IPS-NIHi7 (cell line): ENCODE measurements around the gene LRP5.
"Not testable (repeated sequence)": the region's sequence is repeated elsewhere in the genome, so short reads cannot be mapped to it uniquely, and the experiment has no call there.

Source experiments
- DNase-seq: peaks from one replicate; pipeline ENCODE4 v3.0.0; 2012; ENCODE audit warnings: mixed read lengths; ENCODE audit errors: extremely low spot score

The LRP5 gene

DNA sequence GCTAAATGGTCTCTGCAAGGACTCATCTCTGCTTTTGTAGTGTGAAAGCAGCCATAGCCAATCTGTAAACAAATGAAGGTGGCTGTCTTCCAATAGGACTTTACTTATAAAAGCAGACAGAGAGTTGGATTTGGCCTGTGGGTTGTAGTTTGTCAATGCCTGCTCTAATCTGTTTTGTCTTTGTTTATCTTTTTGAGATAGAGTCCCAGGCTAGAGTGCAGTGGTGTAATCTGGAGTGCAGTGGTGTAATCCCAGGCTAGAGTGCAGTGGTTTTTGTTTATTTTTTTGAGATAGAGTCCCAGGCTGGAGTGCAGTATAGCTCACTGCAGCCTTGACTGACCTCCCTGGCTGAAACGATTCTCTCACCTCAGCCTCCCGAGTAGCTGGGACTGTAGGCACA is 156.7 kb downstream of the LRP5 start:
- no peak for DNase-seq

DNA sequence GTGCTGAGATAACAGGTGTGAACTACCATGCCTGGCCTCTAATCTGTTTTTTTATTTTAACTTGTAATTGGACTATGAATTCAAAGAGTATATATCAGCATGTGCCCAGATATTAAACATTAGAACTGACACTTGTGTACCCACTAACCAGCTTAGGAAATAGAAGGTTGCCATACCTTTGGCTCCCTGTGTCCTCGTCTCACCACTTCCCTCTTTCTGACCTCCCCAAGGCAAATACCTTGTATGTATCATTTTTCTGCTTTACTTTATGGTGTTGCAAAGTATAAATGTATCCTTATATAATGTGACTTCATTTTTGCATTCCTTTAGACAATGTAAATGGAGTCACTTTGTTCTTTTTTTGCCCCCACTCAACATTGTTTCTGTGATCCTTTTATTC is 157.3 kb downstream of the LRP5 start:
- DNase-seq = no peak

DNA sequence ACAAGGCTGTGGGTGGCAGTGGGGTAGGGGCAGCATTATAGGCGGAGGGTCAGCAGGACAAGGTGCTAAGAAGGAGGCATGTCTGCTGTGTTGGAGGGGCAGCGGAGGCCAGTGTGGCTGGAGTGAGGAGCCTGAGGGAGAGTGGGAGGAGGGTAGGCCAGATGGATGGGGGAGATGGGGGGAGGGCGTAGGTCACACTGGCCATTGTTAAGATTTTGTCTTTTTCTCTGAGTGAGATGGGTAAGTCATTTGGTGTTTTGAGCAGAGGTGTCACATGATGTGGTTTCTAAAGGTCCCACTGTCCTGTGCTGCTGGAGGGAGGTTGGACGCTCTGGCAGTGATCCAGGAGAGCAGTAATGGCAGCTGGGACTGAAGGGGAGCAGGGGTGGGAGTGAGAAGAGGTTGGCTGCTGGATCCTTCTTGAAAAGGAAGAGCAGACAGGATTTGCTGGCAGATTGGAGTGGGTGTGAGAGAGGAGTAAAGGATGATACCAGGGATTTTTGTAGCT is 158.0 kb downstream of the LRP5 start:
- no peak for DNase-seq

DNA sequence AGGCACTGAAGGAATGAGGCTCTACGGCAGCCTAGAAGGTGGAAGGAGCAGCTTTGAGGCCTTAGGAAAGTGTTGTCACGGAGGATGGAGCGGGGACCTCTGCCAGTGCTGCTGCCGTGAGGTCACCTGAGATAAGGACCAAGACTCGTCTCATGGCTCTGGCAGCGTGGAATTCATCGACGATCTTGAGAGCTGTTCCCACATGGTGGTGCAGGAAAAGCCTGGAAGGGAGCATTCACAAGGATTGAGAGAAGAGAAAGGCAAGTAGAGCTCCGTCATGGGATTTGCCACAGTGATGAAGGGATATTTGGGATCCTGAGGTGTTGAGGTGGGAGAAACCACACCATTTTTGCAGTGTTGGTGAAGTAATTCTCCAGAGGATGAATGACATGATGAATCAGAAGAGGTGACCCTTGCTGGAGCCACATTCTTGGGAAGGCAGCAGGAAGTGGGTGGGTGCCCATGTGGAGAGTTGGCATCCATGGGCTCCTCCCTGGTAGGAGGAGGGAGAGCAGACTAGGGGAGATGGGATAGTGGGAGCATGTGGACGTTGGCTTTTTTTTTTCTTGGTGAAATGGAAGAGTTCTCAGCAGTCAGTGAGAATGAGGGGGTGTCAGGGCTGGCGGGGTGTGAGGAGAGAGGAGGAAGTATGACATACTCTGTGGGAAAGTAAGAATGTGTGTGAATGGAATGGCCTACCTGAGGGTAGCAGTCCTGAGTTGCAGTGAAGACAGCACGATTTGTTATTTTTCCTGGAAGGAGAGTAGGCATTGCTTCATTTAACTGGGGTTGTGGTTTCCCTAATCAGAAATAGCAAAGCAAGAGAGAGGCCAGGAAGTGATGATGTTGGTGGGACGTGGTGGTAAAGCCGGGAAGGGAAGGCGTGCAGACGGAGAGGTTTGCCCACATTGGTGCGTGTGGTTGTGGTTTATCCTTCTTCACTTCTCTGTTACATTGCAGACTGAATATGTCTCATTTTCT is 159.3 kb downstream of the LRP5 start:
- DNase-seq = no peak

DNA sequence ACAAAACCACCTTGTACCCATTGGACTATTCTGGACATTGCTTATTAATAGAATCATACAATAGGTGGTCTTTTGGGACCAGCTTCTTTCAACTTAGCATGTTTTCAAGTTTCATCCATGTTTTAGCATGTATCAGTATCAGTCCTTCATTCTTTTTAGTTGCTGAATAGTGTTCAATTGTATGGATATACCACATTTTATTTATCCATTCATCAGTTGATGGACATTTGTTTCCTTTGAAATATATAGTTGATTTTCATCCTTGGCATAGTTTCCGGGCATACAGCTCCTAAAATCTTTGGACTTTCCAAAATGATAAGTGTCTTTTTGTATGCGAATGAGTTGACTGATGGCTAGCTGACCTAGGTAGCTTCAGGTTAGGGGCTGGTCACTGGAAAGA is 160.4 kb downstream of the LRP5 start:
- DNase-seq = no peak

DNA sequence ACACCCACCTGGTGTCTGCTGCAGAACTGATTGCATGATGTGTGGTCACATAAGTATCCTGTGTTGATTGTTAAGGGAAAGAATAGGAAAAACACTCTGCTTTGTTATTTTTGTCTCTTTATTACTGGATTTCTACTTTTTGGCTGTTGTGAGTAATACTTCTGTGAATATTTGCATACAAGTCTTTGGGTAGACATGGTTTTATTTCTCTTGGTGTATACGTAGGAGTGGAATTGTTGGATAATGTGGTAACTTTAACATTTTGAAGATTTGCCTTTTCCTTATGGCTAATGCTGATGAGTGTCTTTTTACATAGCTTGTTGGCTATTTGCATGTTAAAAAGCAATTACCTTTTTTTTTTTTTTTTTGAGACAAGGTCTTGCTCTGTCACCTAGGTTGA is 161.3 kb downstream of the LRP5 start:
- no peak for DNase-seq

DNA sequence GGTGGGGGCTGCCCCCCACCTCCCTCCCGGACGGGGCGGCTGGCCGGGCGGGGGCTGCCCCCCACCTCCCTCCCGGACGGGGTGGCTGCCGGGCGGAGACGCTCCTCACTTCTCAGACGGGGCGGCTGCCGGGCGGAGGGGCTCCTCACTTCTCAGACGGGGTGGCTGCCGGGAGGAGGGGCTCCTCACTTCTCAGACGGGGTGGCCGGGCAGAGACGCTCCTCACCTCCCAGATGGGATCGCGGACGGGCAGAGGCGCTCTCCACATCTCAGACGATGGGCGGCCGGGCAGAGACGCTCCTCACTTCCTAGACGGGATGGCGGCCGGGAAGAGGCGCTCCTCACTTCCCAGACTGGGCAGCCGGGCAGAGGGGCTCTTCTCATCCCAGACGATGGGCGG is 163.2 kb downstream of the LRP5 start:
- DNase-seq = not testable (repeated sequence)

DNA sequence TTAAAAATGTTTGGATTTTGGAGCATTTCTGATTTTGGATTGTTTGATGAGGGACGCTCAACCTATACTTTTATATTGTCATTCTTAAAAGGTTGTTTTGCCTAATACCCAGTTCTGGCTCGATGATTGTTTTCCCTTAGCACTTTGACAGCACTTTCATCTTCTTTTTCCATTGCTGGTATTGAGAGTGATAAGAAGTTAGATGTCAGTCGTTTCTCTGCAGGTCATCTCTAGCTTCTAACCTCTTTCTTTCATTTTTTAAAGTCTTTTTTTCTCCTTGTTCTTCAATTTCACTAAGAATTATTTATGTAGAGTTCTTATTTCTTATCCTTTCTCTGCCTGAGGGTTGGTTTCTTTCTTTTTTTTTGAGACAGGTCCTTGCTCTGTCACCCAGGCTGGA is 167.0 kb downstream of the LRP5 start:
- DNase-seq = no peak

DNA sequence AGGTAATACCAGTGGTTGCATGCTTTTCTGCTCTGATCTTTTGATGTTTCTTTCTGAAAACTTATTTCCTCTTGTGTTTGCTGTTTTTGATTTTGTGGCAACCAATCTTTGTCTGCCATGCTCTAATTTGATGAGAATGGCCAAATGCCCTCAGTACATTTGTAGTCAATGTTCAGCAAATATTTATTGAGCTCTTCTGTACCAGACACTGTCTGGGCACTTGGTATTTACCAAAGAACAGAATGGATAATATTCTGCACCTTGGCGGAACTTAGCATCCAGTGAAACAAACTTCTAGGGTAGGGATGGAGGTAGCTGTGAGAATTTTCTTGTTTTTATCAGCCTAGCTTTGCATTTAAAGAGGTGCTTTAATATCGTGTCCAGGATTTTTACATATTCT is 167.8 kb downstream of the LRP5 start:
- no peak for DNase-seq

DNA sequence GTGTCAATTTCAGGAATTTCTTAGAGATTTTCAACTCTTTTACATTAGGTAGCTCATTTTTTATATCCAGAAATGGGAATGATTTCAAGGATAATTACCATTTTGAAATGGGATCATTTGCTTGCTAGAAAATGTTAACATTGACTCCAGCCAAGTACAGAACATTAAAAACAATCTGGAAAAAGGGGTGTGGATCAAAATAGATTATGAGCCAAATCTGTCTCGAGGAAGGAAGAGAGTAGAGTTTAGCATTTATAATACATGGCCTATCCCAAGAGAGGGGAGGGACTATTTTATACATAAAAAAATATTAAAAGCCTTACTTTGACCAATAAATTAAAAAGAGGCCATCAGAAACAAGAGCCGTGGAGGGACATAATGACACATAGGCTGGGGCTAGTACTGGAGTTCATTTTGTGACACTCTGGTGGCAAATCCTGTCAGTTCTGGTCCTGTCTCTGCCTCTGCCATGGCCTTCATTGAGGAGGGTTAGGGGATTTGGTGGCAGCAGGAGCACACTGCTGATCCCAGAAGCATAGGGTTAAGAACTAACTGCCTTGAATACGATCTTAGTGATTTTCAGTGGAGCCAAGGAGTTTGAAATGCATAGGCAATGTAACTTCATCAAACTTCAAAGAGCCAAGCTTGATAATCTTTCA is 168.6 kb downstream of the LRP5 start:
- no peak for DNase-seq

DNA sequence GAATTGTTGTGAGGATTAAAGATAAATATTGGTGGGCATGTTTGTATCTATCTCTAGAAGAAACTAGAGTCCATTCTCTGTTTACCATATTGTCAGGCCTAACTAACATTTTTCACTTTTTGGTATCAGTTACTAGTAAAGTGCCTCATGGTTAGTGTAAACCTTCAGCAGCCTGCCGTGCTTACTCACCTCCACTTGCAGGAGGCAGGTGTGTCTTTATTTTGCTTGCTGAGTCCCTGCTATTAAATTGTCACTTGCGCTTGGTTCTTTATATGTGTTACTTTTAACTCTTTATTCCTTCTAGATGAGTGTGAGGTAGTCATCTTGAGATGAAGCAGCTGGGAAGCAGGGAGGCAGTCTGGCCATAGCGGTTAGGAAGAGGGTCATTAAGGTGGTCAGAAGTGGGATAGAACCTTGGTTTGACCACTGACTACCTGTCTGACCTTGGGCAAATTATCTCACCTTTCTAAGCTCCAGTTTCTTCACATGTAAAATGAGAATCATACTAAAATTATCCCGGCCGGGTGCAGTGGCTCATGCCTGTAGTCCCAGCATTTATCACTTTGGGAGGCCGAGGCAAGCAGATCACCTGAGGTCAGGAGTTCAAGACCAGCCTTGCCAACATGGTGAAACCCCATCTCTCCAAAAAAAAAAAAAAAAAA is 169.3 kb downstream of the LRP5 start:
- DNase-seq = no peak

DNA sequence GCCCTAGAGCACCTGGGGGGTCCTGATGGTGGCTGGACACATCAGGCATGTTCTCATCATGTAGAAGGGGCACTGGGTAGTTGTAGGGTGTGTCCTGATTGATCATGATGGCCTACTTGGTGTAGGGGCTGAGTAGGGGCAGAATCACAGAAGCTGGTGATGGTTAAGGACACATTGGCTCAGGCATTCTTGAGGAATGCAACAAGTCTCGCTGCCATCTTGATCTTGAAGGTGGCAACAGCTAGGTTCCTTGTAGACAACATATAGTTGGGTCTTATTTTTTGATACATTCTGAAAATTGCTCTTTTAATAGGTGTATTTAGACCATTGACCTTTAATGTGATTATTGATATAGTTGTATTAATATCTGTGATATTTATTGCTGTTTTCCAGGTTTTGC is 176.2 kb downstream of the LRP5 start:
- no peak for DNase-seq

DNA sequence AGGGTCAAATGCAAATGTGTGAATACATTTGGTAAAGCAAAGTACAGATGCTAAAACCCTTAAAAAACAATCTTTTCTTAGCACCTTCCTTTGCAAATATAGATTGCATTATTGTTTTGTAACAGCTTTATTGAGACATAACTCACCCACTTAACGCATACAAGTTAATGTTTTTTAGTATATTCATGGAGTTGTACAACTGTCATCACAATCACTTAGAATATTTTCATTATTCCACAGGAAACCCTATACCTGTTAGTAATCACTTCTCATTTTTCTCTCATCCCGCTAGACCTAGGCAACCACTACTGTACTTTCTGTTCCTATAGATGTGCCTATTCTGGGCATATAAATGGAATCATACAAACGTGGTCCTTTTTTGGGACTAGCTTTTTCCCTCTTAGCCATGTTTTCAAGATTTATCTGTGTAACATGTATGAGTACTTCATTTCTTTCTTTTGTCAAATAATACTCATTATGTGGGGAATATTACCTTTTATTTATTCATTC is 182.9 kb downstream of the LRP5 start:
- DNase-seq = no peak

DNA sequence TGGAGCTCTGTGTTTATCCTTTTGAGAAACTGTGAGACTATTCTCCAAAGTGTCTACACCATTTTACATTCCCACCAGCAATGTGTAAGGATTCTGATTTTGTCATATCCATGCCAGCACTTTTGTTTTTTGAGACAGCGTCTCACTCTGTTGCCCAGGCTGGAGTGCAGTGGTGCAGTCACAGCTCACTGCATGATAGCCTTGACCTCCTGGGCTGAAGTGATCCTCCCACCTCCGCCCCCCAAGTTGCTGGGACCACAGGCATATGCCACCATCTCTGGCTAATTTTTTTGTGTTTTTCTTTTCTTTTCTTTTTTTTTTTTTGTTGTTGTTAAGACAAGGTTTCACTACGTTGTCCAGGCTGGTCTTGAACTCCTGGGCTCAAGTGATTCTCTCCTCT is 183.5 kb downstream of the LRP5 start:
- no peak for DNase-seq

DNA sequence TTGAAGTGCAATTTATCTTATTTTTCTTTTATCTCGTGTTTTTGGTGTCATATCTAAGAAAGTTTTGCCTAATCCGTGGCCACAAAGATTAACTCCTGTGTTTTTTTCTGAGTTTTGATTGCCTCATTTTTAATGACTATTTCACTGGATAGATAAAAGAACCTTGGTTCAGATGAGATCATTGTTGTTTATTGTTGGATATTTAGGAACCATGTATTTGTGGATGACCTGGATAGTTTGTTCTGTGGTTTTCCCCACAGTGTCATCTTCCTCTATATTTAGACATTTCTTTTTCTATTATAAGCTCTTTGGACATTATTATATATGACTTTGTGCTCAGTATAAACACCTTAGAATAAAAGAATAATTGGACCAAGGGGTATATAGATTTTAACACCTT is 185.4 kb downstream of the LRP5 start:
- no peak for DNase-seq

DNA sequence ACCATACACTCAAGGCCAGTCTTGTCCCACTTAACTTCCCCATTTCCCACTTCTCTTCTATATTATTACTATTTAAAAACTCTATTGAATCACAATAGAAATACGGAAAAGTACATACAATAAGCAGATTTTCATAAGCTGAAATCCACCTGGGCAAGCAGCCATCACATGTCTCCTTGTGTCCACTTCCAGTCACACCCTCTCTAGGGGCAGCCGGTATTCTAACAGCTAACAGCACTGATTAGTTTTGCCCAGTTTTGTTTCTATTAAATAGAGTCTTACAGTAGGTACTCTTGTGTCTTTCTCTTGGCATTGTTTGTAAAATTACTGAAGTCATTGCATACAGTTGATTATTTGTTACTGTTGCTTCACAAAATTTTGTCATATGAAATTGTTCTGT is 185.9 kb downstream of the LRP5 start:
- DNase-seq = no peak
